Stomach (tissue), 4 donors: Measurements from ENCODE around the gene ZFAND2B.

ENCODE experiments used
- CTCF ChIP-seq, 7 experiments: fragments of 450-650 bp in 4 of 7; fragments of 200-600 bp in 3 of 7; sonication (generic) in 3 of 7; IDR thresholded peaks; one replicate each; pipeline ENCODE4 v1.5.1; 2016 to 2019; ENCODE audit warnings: antibody characterized with exemption in 7 of 7, control low read depth in 2 of 7, mild to moderate bottlenecking in 1 of 7
- POLR2A ChIP-seq, 4 donors: fragments of 450-650 bp; IDR thresholded peaks; one replicate each; pipeline ENCODE4 v1.6.1; 2016; ENCODE audit warnings: antibody characterized with exemption in 4 of 4, control low read depth in 2 of 4, mild to moderate bottlenecking in 1 of 4, moderate library complexity in 1 of 4

DNA sequence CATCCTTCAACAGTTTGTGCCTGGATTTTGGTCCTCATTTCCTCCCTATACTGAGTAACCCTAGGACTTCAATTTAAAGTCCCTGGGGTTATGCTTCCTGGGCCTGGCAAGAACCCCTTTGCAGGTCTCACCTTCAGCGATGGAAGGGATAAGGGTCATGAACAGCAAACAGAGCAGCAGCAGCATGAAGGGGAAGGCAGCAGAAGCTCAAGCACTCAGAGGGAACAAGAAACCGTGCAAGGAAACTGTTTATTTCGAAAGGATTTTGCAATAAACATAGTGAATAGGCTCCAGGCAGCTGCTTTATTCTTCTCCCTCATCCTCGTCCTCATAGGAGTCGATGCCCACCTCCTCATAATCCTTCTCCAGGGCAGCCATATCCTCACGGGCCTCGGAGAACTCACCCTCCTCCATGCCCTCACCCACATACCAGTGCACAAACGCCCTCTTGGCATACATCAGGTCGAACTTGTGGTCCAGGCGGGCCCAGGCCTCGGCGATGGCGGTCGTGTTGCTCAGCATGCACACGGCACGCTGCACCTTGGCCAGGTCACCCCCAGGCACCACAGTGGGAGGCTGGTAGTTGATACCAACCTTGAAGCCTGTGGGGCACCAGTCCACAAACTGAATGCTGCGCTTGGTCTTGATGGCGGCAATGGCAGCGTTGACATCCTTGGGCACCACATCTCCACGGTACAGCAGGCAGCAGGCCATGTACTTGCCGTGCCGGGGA lies 43.6 kb downstream of the ZFAND2B start:
- TF ChIP-seq CTCF (IDR thresholded peaks at IDR 0.05) (no peak), POLR2A (IDR thresholded peaks at IDR 0.05) (no peak)
